Body of pancreas (tissue), 4 donors: ENCODE measurements around the gene ACTG1.

ENCODE experiments used
- POLR2A ChIP-seq, 3 donors: fragments of 450-650 bp; IDR thresholded peaks; one replicate each; pipeline ENCODE4 v1.6.1; 2016; ENCODE audit warnings: antibody characterized with exemption in 3 of 3, mild to moderate bottlenecking in 2 of 3
- TF ChIP-seq, protein P1 (sequence below), 7 experiments: fragments of 450-650 bp in 4 of 7; fragments of 200-600 bp in 3 of 7; sonication (generic) in 3 of 7; IDR thresholded peaks; one replicate each; pipeline ENCODE4 v1.5.1; 2016 to 2019; ENCODE audit warnings: antibody characterized with exemption in 7 of 7

- TF ChIP-seq, protein P1, sequence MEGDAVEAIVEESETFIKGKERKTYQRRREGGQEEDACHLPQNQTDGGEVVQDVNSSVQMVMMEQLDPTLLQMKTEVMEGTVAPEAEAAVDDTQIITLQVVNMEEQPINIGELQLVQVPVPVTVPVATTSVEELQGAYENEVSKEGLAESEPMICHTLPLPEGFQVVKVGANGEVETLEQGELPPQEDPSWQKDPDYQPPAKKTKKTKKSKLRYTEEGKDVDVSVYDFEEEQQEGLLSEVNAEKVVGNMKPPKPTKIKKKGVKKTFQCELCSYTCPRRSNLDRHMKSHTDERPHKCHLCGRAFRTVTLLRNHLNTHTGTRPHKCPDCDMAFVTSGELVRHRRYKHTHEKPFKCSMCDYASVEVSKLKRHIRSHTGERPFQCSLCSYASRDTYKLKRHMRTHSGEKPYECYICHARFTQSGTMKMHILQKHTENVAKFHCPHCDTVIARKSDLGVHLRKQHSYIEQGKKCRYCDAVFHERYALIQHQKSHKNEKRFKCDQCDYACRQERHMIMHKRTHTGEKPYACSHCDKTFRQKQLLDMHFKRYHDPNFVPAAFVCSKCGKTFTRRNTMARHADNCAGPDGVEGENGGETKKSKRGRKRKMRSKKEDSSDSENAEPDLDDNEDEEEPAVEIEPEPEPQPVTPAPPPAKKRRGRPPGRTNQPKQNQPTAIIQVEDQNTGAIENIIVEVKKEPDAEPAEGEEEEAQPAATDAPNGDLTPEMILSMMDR (IDR thresholded peaks at IDR 0.05), result no peak
- no peak for TF ChIP-seq POLR2A (IDR thresholded peaks at IDR 0.05)
Measured at GRCh38 chr17:81494626-81495377, 17.8 kb downstream of the ACTG1 start.
